OCI-M2 (cell line): Measurements from ENCODE around the gene RANBP3.

Experiments used
- DNase-seq: peaks from one replicate; lab custom pipeline; 2025; ENCODE audit not compliant: unreplicated experiment; lab: John Stamatoyannopoulos, UW

The RANBP3 gene

GRCh38 chr19:5952193-5953029 lies 25.5 kb downstream of the RANBP3 start:
- no peak for DNase-seq

- no peak for DNase-seq
These were observed 26.5 kb downstream of the RANBP3 start for GRCh38 chr19:5951338-5951861.

GRCh38 chr19:5950741-5951140 lies 27.2 kb downstream of the RANBP3 start:
- DNase-seq: no peak

GRCh38 chr19:5949792-5950305 lies 28.1 kb downstream of the RANBP3 start:
- no peak for DNase-seq

GRCh38 chr19:5948752-5949564 lies 29.0 kb downstream of the RANBP3 start:
- DNase-seq: no peak

- no peak for DNase-seq
These were observed 30.5 kb downstream of the RANBP3 start for GRCh38 chr19:5947435-5947834.

DNA sequence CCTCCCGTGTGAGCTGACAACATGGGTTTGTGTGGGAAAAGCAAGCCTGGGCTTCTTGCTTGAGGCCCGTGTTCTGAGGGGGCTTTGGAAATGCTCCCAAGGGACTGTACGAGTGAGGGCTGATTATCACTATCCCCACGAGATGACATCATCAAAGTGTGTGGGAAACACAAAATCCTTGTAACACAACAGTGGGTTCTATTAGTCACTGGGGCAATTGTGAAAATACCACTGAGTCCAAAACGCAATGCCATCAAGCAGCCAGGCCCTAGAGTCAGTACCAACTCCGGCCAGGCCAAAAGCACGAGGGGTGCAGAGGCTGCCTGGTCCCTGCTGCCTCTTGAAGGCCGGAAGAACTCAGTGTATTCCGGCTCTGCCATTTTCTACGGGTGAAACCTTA lies 34.3 kb downstream of the RANBP3 start:
- no peak for DNase-seq

GRCh38 chr19:5943045-5943444 lies 34.9 kb downstream of the RANBP3 start:
- DNase-seq: no peak

GRCh38 chr19:5941673-5942072 lies 36.3 kb downstream of the RANBP3 start:
- no peak for DNase-seq

DNA sequence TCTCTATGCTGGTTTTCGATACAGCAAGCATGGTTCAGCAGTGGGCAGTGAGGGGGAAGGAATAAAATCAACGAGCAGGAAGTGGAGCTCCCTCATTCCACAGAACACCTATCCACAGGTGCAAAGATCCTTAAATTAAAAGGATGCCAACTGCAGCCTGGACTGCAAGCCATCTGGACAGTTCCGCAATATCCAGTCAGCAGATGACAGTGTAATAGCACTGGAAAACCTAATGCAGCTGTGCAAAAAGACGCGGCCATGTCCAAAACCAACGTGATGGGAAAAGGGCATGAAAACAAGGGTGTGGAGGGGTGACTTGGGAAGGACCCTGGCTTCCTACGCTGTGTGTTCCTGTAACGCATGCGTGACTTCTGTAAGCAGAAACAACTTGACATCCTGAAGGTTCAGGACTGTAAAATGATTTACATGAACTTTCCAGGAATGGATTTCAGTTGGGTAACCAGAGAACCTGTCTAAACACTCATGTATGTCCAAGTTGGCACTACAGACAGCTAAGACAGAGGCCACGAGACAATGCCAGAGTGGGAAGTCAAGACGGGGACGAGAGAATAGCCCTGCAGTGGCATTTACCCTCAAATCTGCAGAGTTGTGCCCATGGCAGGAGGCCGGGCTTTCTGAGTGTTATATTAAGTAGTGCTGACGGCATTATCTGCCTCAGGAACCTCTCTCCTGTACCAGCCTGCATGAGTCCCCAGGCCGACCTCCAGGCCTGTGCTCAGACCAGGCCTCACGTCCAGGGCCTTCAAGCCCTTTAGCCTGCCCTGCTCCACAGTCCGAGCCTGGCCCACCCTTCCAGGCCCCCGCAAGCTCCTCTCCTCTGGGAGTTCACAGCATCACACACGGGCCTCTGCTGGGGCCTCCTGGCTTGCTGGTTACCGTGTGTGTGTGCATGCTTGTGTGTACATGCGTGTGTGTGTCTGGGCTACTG lies 37.4 kb downstream of the RANBP3 start:
- no peak for DNase-seq

GRCh38 chr19:5937550-5937949 lies 40.4 kb downstream of the RANBP3 start:
- no peak for DNase-seq

DNA sequence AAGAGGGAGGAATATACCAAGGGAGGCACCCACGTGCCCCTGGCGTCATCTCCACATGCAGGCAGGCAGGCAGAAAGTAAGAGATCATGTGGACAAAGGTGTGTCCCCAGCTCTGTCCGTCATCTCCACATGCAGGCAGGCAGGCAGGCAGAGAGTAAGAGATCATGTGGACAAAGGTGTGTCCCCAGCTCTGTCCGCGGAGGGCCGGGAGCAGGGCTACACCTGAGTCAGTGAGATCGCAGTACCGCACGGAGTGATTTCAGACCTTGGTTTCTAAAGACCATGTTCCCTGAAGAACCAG lies 41.7 kb downstream of the RANBP3 start:
- no peak for DNase-seq

DNA sequence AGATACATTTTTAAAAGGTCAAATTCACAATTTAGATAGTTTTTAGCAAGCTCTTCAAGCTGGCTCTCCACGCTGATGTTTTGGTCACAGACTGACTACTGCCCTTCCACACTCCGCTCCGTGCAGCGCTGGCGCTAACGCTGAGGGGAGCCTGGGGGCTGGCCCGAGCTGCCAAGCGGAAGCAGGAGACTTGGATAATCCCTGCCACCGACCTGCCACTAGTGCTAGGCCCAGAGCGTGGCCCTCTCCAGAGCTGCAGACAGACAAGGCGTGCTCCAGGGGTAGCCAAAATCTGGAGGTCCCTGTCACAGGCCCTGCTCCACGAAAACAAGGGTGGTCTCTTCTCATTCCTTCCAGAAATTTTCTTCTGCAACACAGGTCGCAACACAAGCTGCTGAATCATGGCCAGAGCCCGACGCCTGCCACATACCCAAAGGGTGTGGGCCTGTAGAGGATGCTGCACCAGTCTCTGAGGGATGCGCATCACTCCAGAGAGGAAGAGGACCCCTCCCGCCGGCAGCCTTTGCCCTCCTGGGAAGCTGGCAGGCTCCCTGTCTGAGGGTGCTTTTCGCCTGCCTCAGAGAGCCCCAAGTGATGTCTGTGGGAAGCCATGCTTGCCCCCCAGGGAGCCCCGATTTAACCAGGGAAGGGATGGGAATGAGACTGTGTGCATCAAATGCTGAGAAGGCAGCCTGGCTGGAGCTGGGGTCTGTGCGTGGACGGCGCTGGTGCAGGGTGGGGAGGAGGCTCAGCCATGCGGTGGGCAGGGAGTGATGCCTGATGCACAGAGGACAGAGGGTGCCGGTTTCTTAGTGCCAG lies 42.3 kb downstream of the RANBP3 start:
- no peak for DNase-seq

- DNase-seq: no peak
These were observed 43.0 kb downstream of the RANBP3 start for GRCh38 chr19:5934774-5935472.

DNA sequence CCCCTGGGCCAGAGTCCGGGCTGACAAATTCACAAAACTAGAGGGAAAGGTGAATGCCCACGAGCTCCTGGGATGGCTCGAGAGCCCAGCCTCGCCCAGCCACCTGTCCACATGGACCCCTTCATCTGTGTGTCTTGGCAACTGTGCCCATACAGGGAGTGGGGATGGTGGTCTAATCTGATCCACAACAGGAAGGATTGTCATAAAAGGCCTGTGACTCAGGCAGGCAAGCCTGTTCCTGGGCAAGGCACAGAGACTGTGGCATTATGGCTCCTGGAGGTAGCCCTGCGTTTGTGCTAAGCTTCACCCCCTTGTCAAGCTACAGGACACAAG lies 43.9 kb downstream of the RANBP3 start:
- DNase-seq: no peak

DNA sequence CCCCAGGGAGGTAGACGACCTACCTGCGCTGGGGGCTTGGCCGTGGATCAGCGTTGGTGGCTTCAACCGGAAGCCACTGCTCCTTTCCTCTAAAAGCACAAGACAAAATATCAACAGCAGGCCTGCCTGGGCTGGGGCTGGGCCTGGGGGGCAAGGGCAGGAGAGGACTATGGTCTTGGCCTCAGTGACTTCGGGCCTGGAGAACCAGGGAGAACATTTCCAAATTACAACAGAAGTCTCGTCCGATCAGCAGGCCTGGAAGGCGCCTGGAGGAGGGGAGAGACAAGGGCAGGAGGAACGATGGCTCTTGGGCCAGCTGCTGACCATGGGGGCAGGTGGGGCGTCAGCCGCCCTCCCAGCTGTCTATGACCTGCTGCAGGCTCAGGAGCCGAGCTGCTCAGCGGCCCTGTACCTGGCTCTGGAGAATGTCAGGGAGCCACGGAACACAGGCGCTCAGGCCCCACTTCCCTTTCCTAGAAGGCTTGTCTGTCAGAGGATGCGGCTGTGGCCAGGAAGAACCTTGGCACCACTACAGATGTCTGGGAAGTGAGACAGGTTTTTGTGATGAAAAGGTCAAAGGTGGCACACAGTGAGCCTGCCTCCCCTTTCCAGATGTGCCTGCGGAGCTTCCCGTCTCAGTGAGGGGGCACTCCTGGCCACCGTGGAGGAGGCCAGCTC lies 44.4 kb downstream of the RANBP3 start:
- no peak for DNase-seq

DNA sequence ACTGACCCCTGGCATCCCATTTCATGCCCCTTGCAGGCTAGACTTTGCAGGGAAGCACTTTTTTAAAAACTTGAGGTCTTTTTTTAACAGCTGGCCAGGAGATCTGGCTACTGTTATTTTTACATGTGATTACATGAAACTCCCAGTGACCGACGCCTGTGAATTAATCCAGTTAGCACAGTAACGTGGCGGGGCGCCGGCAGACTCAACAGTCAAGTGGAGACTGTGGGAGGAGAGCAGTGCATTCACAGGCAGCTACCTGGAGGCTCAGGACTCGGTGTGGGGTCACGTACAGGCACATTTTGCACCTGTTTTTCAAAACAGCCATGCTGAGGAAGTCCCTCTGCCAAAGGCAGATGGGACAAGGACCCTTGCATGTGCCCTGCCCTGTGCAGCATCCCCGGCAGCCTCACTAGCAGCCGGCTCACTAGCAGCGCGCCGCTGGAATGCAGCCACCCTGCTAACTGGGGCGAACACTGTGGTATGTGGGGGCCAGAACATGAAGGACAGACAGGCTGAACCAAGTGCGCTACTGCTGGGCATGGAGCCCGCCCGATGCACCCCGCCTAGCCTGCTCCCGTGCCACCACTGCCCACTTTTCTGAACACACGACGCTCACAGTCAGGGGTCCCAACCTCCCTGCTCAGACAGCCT lies 45.2 kb downstream of the RANBP3 start:
- no peak for DNase-seq

DNA sequence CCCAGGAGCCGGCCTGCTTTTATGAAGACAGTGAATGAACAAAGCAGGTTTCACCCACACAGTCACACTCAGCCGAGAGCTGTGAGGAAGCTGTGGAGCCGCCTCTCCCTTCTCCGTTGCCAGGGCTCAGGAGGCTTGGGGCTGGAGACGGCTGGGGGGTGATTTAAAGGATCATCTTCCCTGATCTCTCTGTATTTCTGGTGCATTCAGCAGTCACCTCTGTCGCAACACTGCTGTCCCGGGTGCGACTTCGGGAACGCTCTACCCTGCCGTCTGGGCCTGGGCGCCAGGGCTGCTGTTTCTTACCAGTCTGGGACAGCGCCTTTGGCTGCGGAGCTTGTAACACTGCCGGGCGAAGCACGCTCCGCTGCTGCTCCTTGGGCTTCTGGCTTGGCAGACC lies 45.8 kb downstream of the RANBP3 start:
- no peak for DNase-seq

GRCh38 chr19:5931251-5931650 lies 46.7 kb downstream of the RANBP3 start:
- no peak for DNase-seq
